Islet of Langerhans (tissue), 1 donor: Measurements from ENCODE around the gene DTX1.

Experiments
- FAIRE-seq: peaks from one replicate; lab custom pipeline; 2011; peaks lifted over from hg19 to GRCh38; lab: Jason Lieb, UNC

DTX1 gene

GRCh38 chr12:113071135-113072112 is 14.9 kb downstream of the DTX1 start:
- no peak for FAIRE-seq

- FAIRE-seq = no peak
Measured at GRCh38 chr12:113072136-113072535, 15.6 kb downstream of the DTX1 start.

- FAIRE-seq = no peak
Measured at GRCh38 chr12:113073586-113073985, 17.1 kb downstream of the DTX1 start.

- FAIRE-seq = no peak
Measured at GRCh38 chr12:113075137-113075683, 18.7 kb downstream of the DTX1 start.

- no peak for FAIRE-seq
Measured at GRCh38 chr12:113077057-113077858, 20.7 kb downstream of the DTX1 start.

GRCh38 chr12:113077859-113078255 is 21.3 kb downstream of the DTX1 start:
- FAIRE-seq = no peak

GRCh38 chr12:113081873-113082272 is 25.3 kb downstream of the DTX1 start:
- no peak for FAIRE-seq

GRCh38 chr12:113082486-113083148 is 26.1 kb downstream of the DTX1 start:
- no peak for FAIRE-seq

GRCh38 chr12:113083863-113084435 is 27.4 kb downstream of the DTX1 start:
- FAIRE-seq = no peak

- no peak for FAIRE-seq
Measured at GRCh38 chr12:113086249-113087164, 30.0 kb downstream of the DTX1 start.

GRCh38 chr12:113087193-113087592 is 30.7 kb downstream of the DTX1 start:
- FAIRE-seq = no peak

GRCh38 chr12:113088037-113088436 is 31.5 kb downstream of the DTX1 start:
- no peak for FAIRE-seq

GRCh38 chr12:113088971-113089756 is 32.6 kb downstream of the DTX1 start:
- no peak for FAIRE-seq

- no peak for FAIRE-seq
Measured at GRCh38 chr12:113089839-113090238, 33.3 kb downstream of the DTX1 start.

- FAIRE-seq = no peak
Measured at GRCh38 chr12:113090740-113091139, 34.2 kb downstream of the DTX1 start.

GRCh38 chr12:113091506-113091905 is 35.0 kb downstream of the DTX1 start:
- FAIRE-seq = no peak

GRCh38 chr12:113092607-113093408 is 36.3 kb downstream of the DTX1 start:
- no peak for FAIRE-seq

- FAIRE-seq = no peak
Measured at GRCh38 chr12:113093409-113094101, 37.0 kb downstream of the DTX1 start.

- no peak for FAIRE-seq
Measured at GRCh38 chr12:113094738-113095137, 38.2 kb downstream of the DTX1 start.
